ENCODE data around the gene TICAM2.

DNA sequence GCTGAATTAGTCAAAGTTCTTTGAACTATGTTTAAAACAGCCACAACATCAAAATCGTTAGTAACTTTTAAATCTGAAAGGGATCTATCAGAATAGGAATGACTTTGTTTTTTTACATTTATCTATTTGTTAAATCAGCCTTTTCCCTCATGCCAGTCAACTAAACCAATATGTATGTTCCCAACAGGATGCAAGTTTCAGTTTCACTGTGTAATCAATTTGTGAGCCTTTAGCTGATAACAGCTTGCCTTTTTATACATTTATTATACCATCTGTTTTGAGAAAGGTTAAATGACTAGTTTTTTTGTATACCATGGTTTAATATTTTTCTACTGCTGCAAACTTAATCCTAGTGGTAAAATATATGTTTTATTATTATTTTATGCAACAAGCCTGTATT lies 14.6 kb upstream of the TICAM2 start:
- TF ChIP-seq, protein P1, sequence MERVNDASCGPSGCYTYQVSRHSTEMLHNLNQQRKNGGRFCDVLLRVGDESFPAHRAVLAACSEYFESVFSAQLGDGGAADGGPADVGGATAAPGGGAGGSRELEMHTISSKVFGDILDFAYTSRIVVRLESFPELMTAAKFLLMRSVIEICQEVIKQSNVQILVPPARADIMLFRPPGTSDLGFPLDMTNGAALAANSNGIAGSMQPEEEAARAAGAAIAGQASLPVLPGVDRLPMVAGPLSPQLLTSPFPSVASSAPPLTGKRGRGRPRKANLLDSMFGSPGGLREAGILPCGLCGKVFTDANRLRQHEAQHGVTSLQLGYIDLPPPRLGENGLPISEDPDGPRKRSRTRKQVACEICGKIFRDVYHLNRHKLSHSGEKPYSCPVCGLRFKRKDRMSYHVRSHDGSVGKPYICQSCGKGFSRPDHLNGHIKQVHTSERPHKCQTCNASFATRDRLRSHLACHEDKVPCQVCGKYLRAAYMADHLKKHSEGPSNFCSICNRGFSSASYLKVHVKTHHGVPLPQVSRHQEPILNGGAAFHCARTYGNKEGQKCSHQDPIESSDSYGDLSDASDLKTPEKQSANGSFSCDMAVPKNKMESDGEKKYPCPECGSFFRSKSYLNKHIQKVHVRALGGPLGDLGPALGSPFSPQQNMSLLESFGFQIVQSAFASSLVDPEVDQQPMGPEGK (CRISPR knock-in tag; IDR thresholded peaks at IDR 0.05; ENCODE audit: borderline replicate concordance): no peak
- no peak for TF ChIP-seq ESRRA (IDR thresholded peaks at IDR 0.05; ENCODE audit: borderline replicate concordance, low read depth)
- TF ChIP-seq IRF2 (CRISPR knock-in tag; IDR thresholded peaks at IDR 0.05): no peak
- no peak for TF ChIP-seq ZNF444 (CRISPR knock-in tag; IDR thresholded peaks at IDR 0.05)
- no peak for TF ChIP-seq TRIM24 (IDR thresholded peaks at IDR 0.05)
